GDM1 (cell line): ENCODE data around the gene ZNG1F.
"Not testable (repeated sequence)": the region's sequence is repeated elsewhere in the genome, so short reads cannot be mapped to it uniquely, and the experiment has no call there.

ENCODE experiments used
- DNase-seq: peaks from one replicate; lab custom pipeline; 2025; lab: John Stamatoyannopoulos, UW

Gene ZNG1F

GRCh38 chr9:41123396-41123795 is 65.7 kb downstream of the ZNG1F start:
- DNase-seq = not testable (repeated sequence)

- DNase-seq = not testable (repeated sequence)
These were observed 68.4 kb downstream of the ZNG1F start for GRCh38 chr9:41120696-41121095.

- not testable (repeated sequence) for DNase-seq
These were observed 69.4 kb downstream of the ZNG1F start for GRCh38 chr9:41119719-41120118.

GRCh38 chr9:41119311-41119710 is 69.8 kb downstream of the ZNG1F start:
- not testable (repeated sequence) for DNase-seq

- DNase-seq = not testable (repeated sequence)
These were observed 75.8 kb downstream of the ZNG1F start for GRCh38 chr9:41113348-41113747.

- DNase-seq = not testable (repeated sequence)
These were observed 77.7 kb downstream of the ZNG1F start for GRCh38 chr9:41111414-41111813.

GRCh38 chr9:41110913-41111312 is 78.2 kb downstream of the ZNG1F start:
- DNase-seq = not testable (repeated sequence)

GRCh38 chr9:41109253-41109652 is 79.9 kb downstream of the ZNG1F start:
- not testable (repeated sequence) for DNase-seq

- not testable (repeated sequence) for DNase-seq
These were observed 80.3 kb downstream of the ZNG1F start for GRCh38 chr9:41108816-41109215.

GRCh38 chr9:41106472-41107116 is 82.5 kb downstream of the ZNG1F start:
- DNase-seq = not testable (repeated sequence)

- not testable (repeated sequence) for DNase-seq
These were observed 83.4 kb downstream of the ZNG1F start for GRCh38 chr9:41105557-41106253.

- not testable (repeated sequence) for DNase-seq
These were observed 84.6 kb downstream of the ZNG1F start for GRCh38 chr9:41104542-41104941.

- DNase-seq = not testable (repeated sequence)
These were observed 88.6 kb downstream of the ZNG1F start for GRCh38 chr9:41100508-41100907.

- not testable (repeated sequence) for DNase-seq
These were observed 90.4 kb downstream of the ZNG1F start for GRCh38 chr9:41098759-41099158.

GRCh38 chr9:41095060-41095459 is 94.1 kb downstream of the ZNG1F start:
- not testable (repeated sequence) for DNase-seq

- not testable (repeated sequence) for DNase-seq
These were observed 94.9 kb downstream of the ZNG1F start for GRCh38 chr9:41094010-41094773.

GRCh38 chr9:41090922-41091321 is 98.2 kb downstream of the ZNG1F start:
- not testable (repeated sequence) for DNase-seq

GRCh38 chr9:41090386-41090785 is 98.7 kb downstream of the ZNG1F start:
- DNase-seq = not testable (repeated sequence)

- DNase-seq = not testable (repeated sequence)
These were observed 100.6 kb downstream of the ZNG1F start for GRCh38 chr9:41088450-41089059.

GRCh38 chr9:41087929-41088328 is 101.2 kb downstream of the ZNG1F start:
- not testable (repeated sequence) for DNase-seq

- not testable (repeated sequence) for DNase-seq
These were observed 101.8 kb downstream of the ZNG1F start for GRCh38 chr9:41087157-41087780.

- DNase-seq = not testable (repeated sequence)
These were observed 102.4 kb downstream of the ZNG1F start for GRCh38 chr9:41086685-41087084.
